Trophoblast cell (in vitro differentiated cells and primary cell): Measurements from ENCODE around the gene ACOT6.
"Not testable (repeated sequence)": the region's sequence is repeated elsewhere in the genome, so short reads cannot be mapped to it uniquely, and the experiment has no call there.

Experiments
- DNase-seq, 2 donors: peaks; one replicate each; pipeline ENCODE4 v3.0.0-alpha.2; 2016
- H2AFZ ChIP-seq: 2 replicates; pipeline ENCODE4 v1.6.1; 2013; ENCODE audit warnings: low read length, moderate library complexity, mild to moderate bottlenecking; ENCODE audit not compliant: insufficient read depth, poor library complexity
- H2AK5ac ChIP-seq: 2 replicates; pipeline ENCODE4 v1.6.1; 2013; ENCODE audit warnings: mild to moderate bottlenecking, low read length
- H2BK120ac ChIP-seq: 2 replicates; pipeline ENCODE4 v1.6.1; 2013; ENCODE audit warnings: low read length, mild to moderate bottlenecking, moderate library complexity; ENCODE audit not compliant: insufficient read depth, poor library complexity
- H2BK12ac ChIP-seq: 2 replicates; pipeline ENCODE4 v1.6.1; 2013; ENCODE audit warnings: mild to moderate bottlenecking, low read length, moderate library complexity
- H2BK5ac ChIP-seq: 2 replicates; pipeline ENCODE4 v1.6.1; 2013; ENCODE audit warnings: low read length, low read depth, moderate library complexity, mild to moderate bottlenecking; ENCODE audit not compliant: poor library complexity
- H3K14ac ChIP-seq: 2 replicates; pipeline ENCODE4 v1.6.1; 2013; ENCODE audit warnings: mild to moderate bottlenecking, low read length
- H3K18ac ChIP-seq: 2 replicates; pipeline ENCODE4 v1.6.1; 2013; ENCODE audit warnings: mild to moderate bottlenecking, low read length
- H3K23ac ChIP-seq: 2 replicates; pipeline ENCODE4 v1.6.1; 2013; ENCODE audit warnings: low read length
- H3K27ac ChIP-seq: 2 replicates; pipeline ENCODE4 v1.5.1; 2013; ENCODE audit warnings: low read depth, mild to moderate bottlenecking, inconsistent platforms, low read length, moderate library complexity
- H3K27me3 ChIP-seq: 2 replicates; pipeline ENCODE4 v1.6.1; 2013; ENCODE audit warnings: inconsistent platforms, mild to moderate bottlenecking, low read length, moderate library complexity; ENCODE audit not compliant: insufficient read depth
- H3K36me3 ChIP-seq, 2 experiments: 1 replicate in 1 of 2; 2 replicates in 1 of 2; pipeline ENCODE4 v1.6.1; 2013; ENCODE audit warnings: low read length in 2 of 2, mild to moderate bottlenecking in 2 of 2, moderate library complexity in 1 of 2; ENCODE audit not compliant: insufficient read depth in 2 of 2, control insufficient read depth in 1 of 2
- H3K4ac ChIP-seq: 2 replicates; pipeline ENCODE4 v1.6.1; 2013; ENCODE audit warnings: low read depth, mild to moderate bottlenecking, low read length, moderate library complexity
- H3K4me1 ChIP-seq, 2 experiments: 1 replicate in 1 of 2; 2 replicates in 1 of 2; pipeline ENCODE4 v1.6.1; 2013; ENCODE audit warnings: low read length in 2 of 2, mild to moderate bottlenecking in 2 of 2, moderate library complexity in 1 of 2; ENCODE audit not compliant: insufficient read depth in 2 of 2, control insufficient read depth in 1 of 2
- H3K4me2 ChIP-seq: 2 replicates; pipeline ENCODE4 v1.6.1; 2013; ENCODE audit warnings: inconsistent platforms, mild to moderate bottlenecking, low read length, moderate library complexity
- H3K4me3 ChIP-seq: 2 replicates; pipeline ENCODE4 v1.5.1; 2013; ENCODE audit warnings: mild to moderate bottlenecking, low read depth, low read length, inconsistent platforms
- H3K79me1 ChIP-seq: one replicate; pipeline ENCODE4 v1.6.1; 2013; ENCODE audit warnings: low read length
- H3K79me2 ChIP-seq: 2 replicates; pipeline ENCODE4 v1.6.1; 2013; ENCODE audit warnings: low read length, mild to moderate bottlenecking; ENCODE audit not compliant: control insufficient read depth, insufficient read depth, poor library complexity
- H3K9ac ChIP-seq: 2 replicates; pipeline ENCODE4 v1.6.1; 2013; ENCODE audit warnings: mild to moderate bottlenecking, low read length
- H3K9me3 ChIP-seq: 2 replicates; pipeline ENCODE4 v1.6.1; 2013; ENCODE audit warnings: low read depth, mild to moderate bottlenecking, control low read depth, inconsistent platforms, low read length; ENCODE audit not compliant: insufficient read depth
- H4K12ac ChIP-seq: 2 replicates; pipeline ENCODE4 v1.6.1; 2013; ENCODE audit warnings: low read depth, mild to moderate bottlenecking, low read length, moderate library complexity
- H4K8ac ChIP-seq: 2 replicates; pipeline ENCODE4 v1.6.1; 2013; ENCODE audit warnings: low read depth, mild to moderate bottlenecking, low read length, moderate library complexity
- H4K91ac ChIP-seq: one replicate; pipeline ENCODE4 v1.6.1; 2013; ENCODE audit warnings: low read depth, mild to moderate bottlenecking, low read length, moderate library complexity
- WGBS: extraction: QIAGEN DNeasy Blood & Tissue Kit; methylation state at CpG from one replicate; pipeline ENCODE4 v1.1.7; 2013; ENCODE audit warnings: missing lambda C conversion rate; ENCODE audit not compliant: insufficient read length, insufficient coverage; ENCODE audit errors: extremely low coverage; 5-methylcytosine and 5-hydroxymethylcytosine counted together

Gene ACOT6

GRCh38 chr14:73576391-73576790 lies 35.9 kb upstream of the ACOT6 start:
- H3K23ac ChIP-seq, result no peak overlapping the region
- no CpG with 5 or more reads among the region's 3 CpGs for WGBS
- H2BK12ac ChIP-seq, result no peak overlapping the region
- peaks cover 0 to 3% of the 10 kb centered on the region in 2 experiments for H3K36me3 ChIP-seq
- H3K4me2 ChIP-seq, result no peak overlapping the region
- H3K4me1 ChIP-seq, result no peaks in the 10 kb centered on the region
- no peak overlapping the region for H3K4me3 ChIP-seq
- no peak overlapping the region for H3K27ac ChIP-seq
- no peak overlapping the region for H3K14ac ChIP-seq
- H3K79me1 ChIP-seq, result no peaks in the 10 kb centered on the region
- no peak overlapping the region for H3K9ac ChIP-seq
- no peaks in the 10 kb centered on the region for H3K9me3 ChIP-seq
- no peak overlapping the region for H2AFZ ChIP-seq
- H2AK5ac ChIP-seq, result no peak overlapping the region
- no peaks in the 10 kb centered on the region for H3K27me3 ChIP-seq
- no peak overlapping the region for H3K18ac ChIP-seq
- no peaks in the 10 kb centered on the region for H3K79me2 ChIP-seq
- no peak for DNase-seq
- no peak overlapping the region for H2BK120ac ChIP-seq
- H2BK5ac ChIP-seq, result no peak overlapping the region
- H4K91ac ChIP-seq, result no peak overlapping the region
- no peak overlapping the region for H3K4ac ChIP-seq
- H4K8ac ChIP-seq, result no peak overlapping the region
- no peak overlapping the region for H4K12ac ChIP-seq

GRCh38 chr14:73577214-73577613 lies 35.1 kb upstream of the ACOT6 start:
- H3K27ac ChIP-seq, H3K23ac ChIP-seq, H3K4me1 ChIP-seq, H4K91ac ChIP-seq, H2BK120ac ChIP-seq, H2AFZ ChIP-seq, H3K4me2 ChIP-seq, H3K36me3 ChIP-seq, H4K8ac ChIP-seq, H2BK5ac ChIP-seq, H4K12ac ChIP-seq, H2BK12ac ChIP-seq, H3K18ac ChIP-seq, H2AK5ac ChIP-seq, DNase-seq, H3K4me3 ChIP-seq, H3K27me3 ChIP-seq, H3K9me3 ChIP-seq, H3K79me2 ChIP-seq, H3K14ac ChIP-seq, H3K4ac ChIP-seq, H3K9ac ChIP-seq, H3K79me1 ChIP-seq: not testable (repeated sequence)
- no CpG with 5 or more reads among the region's 2 CpGs for WGBS

GRCh38 chr14:73582102-73582979 lies 30.0 kb upstream of the ACOT6 start:
- not testable (repeated sequence) for H3K36me3 ChIP-seq, H3K27me3 ChIP-seq, H3K4me3 ChIP-seq, H2AFZ ChIP-seq, H3K4me1 ChIP-seq, H3K4ac ChIP-seq, H3K79me2 ChIP-seq, H3K79me1 ChIP-seq, H3K14ac ChIP-seq, H3K4me2 ChIP-seq, H3K18ac ChIP-seq, H3K27ac ChIP-seq, H2BK5ac ChIP-seq, H2AK5ac ChIP-seq, H3K9me3 ChIP-seq, DNase-seq, H2BK120ac ChIP-seq, H4K91ac ChIP-seq, H3K9ac ChIP-seq, H4K12ac ChIP-seq, H4K8ac ChIP-seq, H3K23ac ChIP-seq, H2BK12ac ChIP-seq
- no CpG with 5 or more reads among the region's 11 CpGs for WGBS

GRCh38 chr14:73588695-73589094 lies 23.6 kb upstream of the ACOT6 start:
- Histone ChIP-seq H4K91ac (no peak overlapping the region), H3K79me2 (peaks cover 2% of the 10 kb centered on the region), H3K23ac (no peak overlapping the region), H4K8ac (no peak overlapping the region), H3K27me3 (no peaks in the 10 kb centered on the region), H3K27ac (no peak overlapping the region), H2BK12ac (no peak overlapping the region), H3K4me1 (peaks cover 0 to 3% of the 10 kb centered on the region in 2 experiments), H3K18ac (no peak overlapping the region), H3K4me2 (no peak overlapping the region), H2AK5ac (no peak overlapping the region), H3K79me1 (peaks cover 4% of the 10 kb centered on the region), H3K4me3 (no peak overlapping the region), H3K36me3 (no peaks in the 10 kb centered on the region), H2AFZ (no peak overlapping the region), H2BK120ac (no peak overlapping the region), H4K12ac (no peak overlapping the region), H3K4ac (no peak overlapping the region), H3K9me3 (no peaks in the 10 kb centered on the region), H3K9ac (no peak overlapping the region), H3K14ac (no peak overlapping the region), H2BK5ac (no peak overlapping the region)
- no peak for DNase-seq
- WGBS, result no CpG with 5 or more reads among the region's 1 CpG
